ENCODE measurements around the gene MRFAP1L1. TPM values are rescaled to one million over a fixed set of nuclear protein-coding genes. Genes with fewer than 3 reads are reported as not detected.

Gene MRFAP1L1
- total and polyA plus RNA-seq, 10 of the 15 experiments (the other 5 are each of a cell fraction or from before 2014, with no cell fraction given), result 30.6 to 85.1 (median 52.9) TPM

DNA sequence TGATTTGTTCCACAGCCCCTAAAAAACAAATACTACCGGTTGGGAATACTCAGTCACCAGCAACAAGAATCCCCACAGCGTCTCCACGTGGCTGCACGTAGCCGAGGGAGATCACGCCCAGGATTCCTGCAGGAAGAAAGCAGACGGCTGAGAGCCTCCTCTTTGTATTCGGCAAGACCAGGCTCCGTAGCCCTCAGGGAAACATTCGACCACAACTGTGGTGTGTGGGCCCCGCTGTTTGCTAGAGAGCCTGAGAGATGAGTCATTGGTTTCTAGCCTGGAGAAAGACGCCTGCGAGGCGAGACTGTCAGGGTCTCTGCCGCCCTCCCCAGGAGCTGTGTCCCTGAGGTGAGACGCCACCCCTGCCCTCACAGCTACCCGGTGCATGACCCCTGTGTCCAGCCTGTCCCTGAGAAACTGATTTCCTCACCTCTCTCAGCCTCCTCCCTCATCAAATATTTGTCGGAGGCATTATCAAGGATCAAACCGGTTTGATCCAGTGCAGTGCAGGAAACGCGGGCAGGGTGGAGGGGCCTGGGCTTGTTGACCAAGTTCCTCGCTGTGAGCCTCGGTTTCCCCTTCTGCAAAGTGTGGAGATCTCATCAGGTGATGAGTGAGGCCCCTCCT is 20.7 kb downstream of the MRFAP1L1 start:
- ChIA-PET CTCF (no interaction called here), RAD21 (ENCODE audit: unreplicated experiment) (interaction anchor here (0.6 kb wide), 1 partner anchor 150 kb away, joined by 3 read pairs; no protein-coding TSS in a partner anchor), POLR2A (no interaction called here), SMC1A (ENCODE audit: uncharacterized antibody, unreplicated experiment) (no interaction called here)
- ATAC-seq (peak; percentile 94), DNase-seq (ENCODE audit: low read depth, low spot score) (no peak), FAIRE-seq (no peak)
- Histone ChIP-seq H3K27me3 (replicated peaks in 1 of 2; ENCODE audit: control insufficient read depth in 2 of 2, insufficient read depth in 2 of 2, low read length in 1 of 2) (no peaks in the 10 kb centered on the region), H3K4me3 (no peak overlapping the region), H2AFZ (ENCODE audit: control insufficient read depth, low read depth, low read length) (no peak overlapping the region), H3K9me3 (replicated peaks; ENCODE audit: control insufficient read depth, insufficient read depth, low read length) (no peaks in the 10 kb centered on the region), H4K20me1 (ENCODE audit: control insufficient read depth, insufficient read depth) (no peaks in the 10 kb centered on the region), H3K27ac (ENCODE audit: control insufficient read depth, insufficient read depth) (no peak overlapping the region), H3K4me2 (ENCODE audit: control insufficient read depth, insufficient read depth) (peak overlapping the region; percentile 71; the same call in 1 of the 2 replicates), H3K36me3 (ENCODE audit: control insufficient read depth in 2 of 2, insufficient read depth in 2 of 2, low read length in 1 of 2) (no peaks in the 10 kb centered on the region), H3K9ac (ENCODE audit: control insufficient read depth, insufficient read depth, low read length) (no peak overlapping the region), H3K4me1 (ENCODE audit: control insufficient read depth, insufficient read depth, low read length) (peaks cover 11% of the 10 kb centered on the region), H3K79me2 (ENCODE audit: control insufficient read depth, insufficient read depth, low read length) (no peaks in the 10 kb centered on the region)
- BruUV-seq (replicated peaks), result no TSS peak
- 23% methylated on average over 23 of the region's 23 CpGs for WGBS (ENCODE audit: insufficient coverage, insufficient replicate concordance, low lambda C conversion rate, missing lambda C conversion rate)
- intact Hi-C loops (cut with micrococcal nuclease; ENCODE audit: unreplicated experiment) (no loop called here), in situ Hi-C loops (cut with MboI) (no loop called here)
- TF ChIP-seq MTA3 (IDR thresholded peaks at IDR 0.05; ENCODE audit: borderline replicate concordance, low read length) (no peak), ELK1 (IDR thresholded peaks at IDR 0.05; ENCODE audit: low read depth, low read length) (no peak), CBX3 (IDR thresholded peaks at IDR 0.05; ENCODE audit: borderline replicate concordance, low read depth) (no peak), RUNX3 (IDR thresholded peaks at IDR 0.05; ENCODE audit: low read length) (peak; percentile 81), ZNF207 (IDR thresholded peaks at IDR 0.05; ENCODE audit: borderline replicate concordance) (no peak), RAD21 (IDR thresholded peaks at IDR 0.05; ENCODE audit: insufficient read depth, low read depth, low read length) (no peak), CEBPB (IDR thresholded peaks at IDR 0.05; ENCODE audit: borderline replicate concordance in 1 of 2, low read depth in 2 of 2, low read length in 2 of 2) (no peak), ZNF274 (IDR thresholded peaks at IDR 0.05; ENCODE audit: insufficient read depth, insufficient read length) (no peak), NFYA (IDR thresholded peaks at IDR 0.05; ENCODE audit: borderline replicate concordance, low read depth, low read length) (no peak), RAD51 (IDR thresholded peaks at IDR 0.05) (no peak), PAX5 (IDR thresholded peaks at IDR 0.05; ENCODE audit: borderline replicate concordance, low read depth, low read length) (0 out of 2 replicates have a peak, but pooled peaks have one; percentile 25), EGR1 (IDR thresholded peaks at IDR 0.05; ENCODE audit: borderline replicate concordance in 1 of 2, low read depth in 2 of 2, low read length in 2 of 2) (0 out of 3 replicates have a peak, but pooled peaks of 1 of the 2 experiments have one; percentile 15), YY1 (IDR thresholded peaks at IDR 0.05; ENCODE audit: low read depth, low read length) (0 out of 2 replicates have a peak, but pooled peaks have one; percentile 6), PML (IDR thresholded peaks at IDR 0.05; ENCODE audit: low read length) (no peak), CREB1 (IDR thresholded peaks at IDR 0.05; ENCODE audit: low read depth) (0 out of 2 replicates have a peak, but pooled peaks have one; percentile 18), TAF1 (IDR thresholded peaks at IDR 0.05; ENCODE audit: borderline replicate concordance, low read depth, low read length) (no peak), SREBF2 (IDR thresholded peaks at IDR 0.05; ENCODE audit: low read length) (no peak), ASH2L (IDR thresholded peaks at IDR 0.05; ENCODE audit: borderline replicate concordance, low read depth) (no peak), CHD1 (IDR thresholded peaks at IDR 0.05; ENCODE audit: low read depth, low read length) (no peak)
- TF ChIP-seq, protein P1, sequence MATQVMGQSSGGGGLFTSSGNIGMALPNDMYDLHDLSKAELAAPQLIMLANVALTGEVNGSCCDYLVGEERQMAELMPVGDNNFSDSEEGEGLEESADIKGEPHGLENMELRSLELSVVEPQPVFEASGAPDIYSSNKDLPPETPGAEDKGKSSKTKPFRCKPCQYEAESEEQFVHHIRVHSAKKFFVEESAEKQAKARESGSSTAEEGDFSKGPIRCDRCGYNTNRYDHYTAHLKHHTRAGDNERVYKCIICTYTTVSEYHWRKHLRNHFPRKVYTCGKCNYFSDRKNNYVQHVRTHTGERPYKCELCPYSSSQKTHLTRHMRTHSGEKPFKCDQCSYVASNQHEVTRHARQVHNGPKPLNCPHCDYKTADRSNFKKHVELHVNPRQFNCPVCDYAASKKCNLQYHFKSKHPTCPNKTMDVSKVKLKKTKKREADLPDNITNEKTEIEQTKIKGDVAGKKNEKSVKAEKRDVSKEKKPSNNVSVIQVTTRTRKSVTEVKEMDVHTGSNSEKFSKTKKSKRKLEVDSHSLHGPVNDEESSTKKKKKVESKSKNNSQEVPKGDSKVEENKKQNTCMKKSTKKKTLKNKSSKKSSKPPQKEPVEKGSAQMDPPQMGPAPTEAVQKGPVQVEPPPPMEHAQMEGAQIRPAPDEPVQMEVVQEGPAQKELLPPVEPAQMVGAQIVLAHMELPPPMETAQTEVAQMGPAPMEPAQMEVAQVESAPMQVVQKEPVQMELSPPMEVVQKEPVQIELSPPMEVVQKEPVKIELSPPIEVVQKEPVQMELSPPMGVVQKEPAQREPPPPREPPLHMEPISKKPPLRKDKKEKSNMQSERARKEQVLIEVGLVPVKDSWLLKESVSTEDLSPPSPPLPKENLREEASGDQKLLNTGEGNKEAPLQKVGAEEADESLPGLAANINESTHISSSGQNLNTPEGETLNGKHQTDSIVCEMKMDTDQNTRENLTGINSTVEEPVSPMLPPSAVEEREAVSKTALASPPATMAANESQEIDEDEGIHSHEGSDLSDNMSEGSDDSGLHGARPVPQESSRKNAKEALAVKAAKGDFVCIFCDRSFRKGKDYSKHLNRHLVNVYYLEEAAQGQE (IDR thresholded peaks at IDR 0.05; ENCODE audit: low read depth, low read length), result no peak

All from GM12878 (cell line).